MM.1S (cell line): ENCODE results near the gene FILIP1.

Experiments
- EZH2phosphoT487 ChIP-seq: fragments of 300-600 bp; sonication (generic); IDR thresholded peaks from 2 replicates; pipeline ENCODE4 v1.6.1; 2018; ENCODE audit warnings: antibody characterized with exemption, low read length
- TF ChIP-seq, protein P1 (sequence below): fragments of 300-600 bp; sonication (generic); IDR thresholded peaks from 2 replicates; pipeline ENCODE4 v1.5.1; 2016; ENCODE audit warnings: antibody characterized with exemption, low read length, mixed read lengths

DNA sequence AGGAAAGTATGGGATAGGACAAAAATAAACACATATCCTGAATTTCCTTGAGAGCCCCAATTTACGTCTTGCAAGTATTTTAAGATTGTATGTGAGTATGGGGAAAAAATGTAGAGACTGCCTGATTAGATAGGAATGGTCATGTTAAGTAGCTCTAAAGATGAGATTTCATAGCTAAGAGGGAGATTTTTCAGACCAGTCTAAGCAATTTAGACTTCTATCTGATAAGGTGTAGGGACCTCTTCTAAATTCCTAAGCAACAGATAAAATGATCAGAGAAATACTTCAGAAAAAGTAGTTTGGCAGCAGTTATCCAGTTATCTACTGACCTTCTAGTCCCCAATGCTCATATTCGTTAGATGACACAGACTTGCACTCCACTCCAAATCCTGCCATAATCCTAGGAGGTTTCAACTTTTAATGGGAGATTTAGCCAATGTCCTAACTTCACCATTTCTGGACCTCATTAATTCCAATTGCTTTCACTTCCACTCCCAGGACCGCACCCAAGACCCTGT lies 90.0 kb downstream of the FILIP1 start:
- TF ChIP-seq, protein P1, sequence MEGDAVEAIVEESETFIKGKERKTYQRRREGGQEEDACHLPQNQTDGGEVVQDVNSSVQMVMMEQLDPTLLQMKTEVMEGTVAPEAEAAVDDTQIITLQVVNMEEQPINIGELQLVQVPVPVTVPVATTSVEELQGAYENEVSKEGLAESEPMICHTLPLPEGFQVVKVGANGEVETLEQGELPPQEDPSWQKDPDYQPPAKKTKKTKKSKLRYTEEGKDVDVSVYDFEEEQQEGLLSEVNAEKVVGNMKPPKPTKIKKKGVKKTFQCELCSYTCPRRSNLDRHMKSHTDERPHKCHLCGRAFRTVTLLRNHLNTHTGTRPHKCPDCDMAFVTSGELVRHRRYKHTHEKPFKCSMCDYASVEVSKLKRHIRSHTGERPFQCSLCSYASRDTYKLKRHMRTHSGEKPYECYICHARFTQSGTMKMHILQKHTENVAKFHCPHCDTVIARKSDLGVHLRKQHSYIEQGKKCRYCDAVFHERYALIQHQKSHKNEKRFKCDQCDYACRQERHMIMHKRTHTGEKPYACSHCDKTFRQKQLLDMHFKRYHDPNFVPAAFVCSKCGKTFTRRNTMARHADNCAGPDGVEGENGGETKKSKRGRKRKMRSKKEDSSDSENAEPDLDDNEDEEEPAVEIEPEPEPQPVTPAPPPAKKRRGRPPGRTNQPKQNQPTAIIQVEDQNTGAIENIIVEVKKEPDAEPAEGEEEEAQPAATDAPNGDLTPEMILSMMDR = no peak
- no peak for TF ChIP-seq EZH2phosphoT487
